OCI-LY1 (cell line): ENCODE results near the gene DMKN.

Source experiments
- H2AFZ ChIP-seq: fragments of 200-600 bp; sonication (generic), shearing (Covaris generic); 2 replicates; pipeline ENCODE4 v1.6.0; 2014; ENCODE audit warnings: antibody characterized with exemption, mild to moderate bottlenecking, low read length
- H3F3A ChIP-seq: fragments of 200-600 bp; sonication (generic), shearing (Covaris generic); 2 replicates; pipeline ENCODE4 v1.6.0; 2014; ENCODE audit warnings: mild to moderate bottlenecking, antibody characterized with exemption, low read length, moderate library complexity; ENCODE audit not compliant: insufficient read depth
- H3K27ac ChIP-seq: fragments of 200-600 bp; sonication (generic); 2 replicates; pipeline ENCODE4 v1.5.1; 2014; ENCODE audit warnings: low read length, mixed run types, mild to moderate bottlenecking, low read depth; ENCODE audit not compliant: poor library complexity, severe bottlenecking
- H3K27me3 ChIP-seq: fragments of 200-600 bp; sonication (generic); 2 replicates; pipeline ENCODE4 v1.6.0; 2014; ENCODE audit warnings: antibody characterized with exemption, mild to moderate bottlenecking, low read length, moderate library complexity; ENCODE audit not compliant: insufficient read depth
- H3K36me3 ChIP-seq: fragments of 200-600 bp; sonication (generic); 2 replicates; pipeline ENCODE4 v1.6.1; 2014; ENCODE audit warnings: mild to moderate bottlenecking, antibody characterized with exemption, low read length, moderate library complexity, mixed read lengths; ENCODE audit not compliant: insufficient read depth
- H3K4me1 ChIP-seq: fragments of 200-600 bp; sonication (generic); 2 replicates; pipeline ENCODE4 v1.5.1; 2014; ENCODE audit warnings: mild to moderate bottlenecking, low read length, moderate library complexity; ENCODE audit not compliant: insufficient read depth, severe bottlenecking
- H3K4me2 ChIP-seq: fragments of 200-600 bp; sonication (generic), shearing (Covaris generic); 2 replicates; pipeline ENCODE4 v1.6.1; 2014; ENCODE audit warnings: low read length
- H3K4me3 ChIP-seq: fragments of 200-600 bp; sonication (generic); 2 replicates; pipeline ENCODE4 v1.5.1; 2014; ENCODE audit warnings: low read length, low read depth, mild to moderate bottlenecking, mixed read lengths; ENCODE audit not compliant: poor library complexity, severe bottlenecking
- H3K79me2 ChIP-seq: fragments of 200-600 bp; shearing (Covaris generic); 2 replicates; pipeline ENCODE4 v1.6.1; 2016; ENCODE audit warnings: mixed run types, low read length, mixed read lengths; ENCODE audit not compliant: insufficient read depth
- H3K9ac ChIP-seq: fragments of 200-600 bp; sonication (generic), shearing (Covaris generic); 2 replicates; pipeline ENCODE4 v1.6.1; 2014; ENCODE audit warnings: mild to moderate bottlenecking, low read length, mixed read lengths
- H3K9me2 ChIP-seq: fragments of 200-600 bp; sonication (generic), shearing (Covaris generic); 2 replicates; pipeline ENCODE4 v1.6.1; 2014; ENCODE audit warnings: low read depth, mild to moderate bottlenecking, low read length, mixed read lengths
- H3K9me3 ChIP-seq: fragments of 200-600 bp; shearing (Covaris generic); 2 replicates; pipeline ENCODE4 v1.6.1; 2014; ENCODE audit warnings: low read length, mixed read lengths
- H4K20me1 ChIP-seq: fragments of 200-600 bp; sonication (generic), shearing (Covaris generic); 2 replicates; pipeline ENCODE4 v1.6.0; 2016; ENCODE audit warnings: mild to moderate bottlenecking, low read length; ENCODE audit not compliant: insufficient read depth
- CTCF ChIP-seq: fragments of 200-600 bp; sonication (generic), shearing (Covaris generic); IDR thresholded peaks from 2 replicates; pipeline ENCODE4 v1.5.1; 2017; ENCODE audit warnings: mild to moderate bottlenecking, antibody characterized with exemption, low read length, moderate library complexity, mixed read lengths
- EZH2 ChIP-seq: fragments of 200-600 bp; sonication (generic), shearing (Covaris generic); IDR thresholded peaks from 2 replicates; pipeline ENCODE4 v1.8.0; 2017; ENCODE audit warnings: borderline replicate concordance, mixed run types, mild to moderate bottlenecking, antibody characterized with exemption, low read length, moderate library complexity, mixed read lengths

DMKN gene

GRCh38 chr19:35557539-35558399 is 44.3 kb upstream of the DMKN start:
- Histone ChIP-seq H4K20me1 (no peaks in the 10 kb centered on the region), H3K36me3 (no peaks in the 10 kb centered on the region), H3K27me3 (no peaks in the 10 kb centered on the region; the same call in none of the 2 replicates), H3K9me2 (no peaks in the 10 kb centered on the region), H3K9me3 (no peaks in the 10 kb centered on the region), H3K9ac (no peak overlapping the region), H3F3A (no peaks in the 10 kb centered on the region), H3K4me3 (peak overlapping the region; percentile 36), H3K79me2 (no peaks in the 10 kb centered on the region), H3K4me1 (peaks cover 11% of the 10 kb centered on the region), H2AFZ (no peak overlapping the region), H3K4me2 (peak overlapping the region; percentile 53; the same call in 1 of the 2 replicates), H3K27ac (no peak overlapping the region)
- no peak for TF ChIP-seq CTCF
- TF ChIP-seq EZH2, result no peak

GRCh38 chr19:35556846-35557538 is 43.5 kb upstream of the DMKN start:
- H3K27me3 ChIP-seq, result no peaks in the 10 kb centered on the region; the same call in none of the 2 replicates
- H3K79me2 ChIP-seq, result no peaks in the 10 kb centered on the region
- no peak overlapping the region for H3K4me3 ChIP-seq
- H4K20me1 ChIP-seq, result no peaks in the 10 kb centered on the region
- H3K9ac ChIP-seq, result no peak overlapping the region
- no peak overlapping the region for H2AFZ ChIP-seq
- H3K4me1 ChIP-seq, result peaks cover 11% of the 10 kb centered on the region
- H3F3A ChIP-seq, result no peaks in the 10 kb centered on the region
- TF ChIP-seq CTCF, result no peak
- no peak for TF ChIP-seq EZH2
- no peaks in the 10 kb centered on the region for H3K9me3 ChIP-seq
- no peak overlapping the region for H3K27ac ChIP-seq
- H3K9me2 ChIP-seq, result no peaks in the 10 kb centered on the region
- H3K4me2 ChIP-seq, result no peak overlapping the region
- no peaks in the 10 kb centered on the region for H3K36me3 ChIP-seq

GRCh38 chr19:35556025-35556590 is 42.7 kb upstream of the DMKN start:
- H3K79me2 ChIP-seq, result no peaks in the 10 kb centered on the region
- no peak overlapping the region for H3K9ac ChIP-seq
- H4K20me1 ChIP-seq, result no peaks in the 10 kb centered on the region
- H3K9me2 ChIP-seq, result no peaks in the 10 kb centered on the region
- peaks cover 11% of the 10 kb centered on the region for H3K4me1 ChIP-seq
- H3K9me3 ChIP-seq, result no peaks in the 10 kb centered on the region
- no peak overlapping the region for H3K27ac ChIP-seq
- no peak overlapping the region for H3K4me3 ChIP-seq
- H3F3A ChIP-seq, result no peaks in the 10 kb centered on the region
- no peaks in the 10 kb centered on the region for H3K36me3 ChIP-seq
- H2AFZ ChIP-seq, result no peak overlapping the region
- no peaks in the 10 kb centered on the region; the same call in none of the 2 replicates for H3K27me3 ChIP-seq
- no peak for TF ChIP-seq EZH2
- TF ChIP-seq CTCF, result no peak
- no peak overlapping the region for H3K4me2 ChIP-seq
